NCI-H128 (cell line): ENCODE results near the gene FBXO48.

Source experiments
- DNase-seq: peaks from one replicate; lab custom pipeline; 2025; ENCODE audit not compliant: unreplicated experiment; lab: John Stamatoyannopoulos, UW

FBXO48 gene

DNA sequence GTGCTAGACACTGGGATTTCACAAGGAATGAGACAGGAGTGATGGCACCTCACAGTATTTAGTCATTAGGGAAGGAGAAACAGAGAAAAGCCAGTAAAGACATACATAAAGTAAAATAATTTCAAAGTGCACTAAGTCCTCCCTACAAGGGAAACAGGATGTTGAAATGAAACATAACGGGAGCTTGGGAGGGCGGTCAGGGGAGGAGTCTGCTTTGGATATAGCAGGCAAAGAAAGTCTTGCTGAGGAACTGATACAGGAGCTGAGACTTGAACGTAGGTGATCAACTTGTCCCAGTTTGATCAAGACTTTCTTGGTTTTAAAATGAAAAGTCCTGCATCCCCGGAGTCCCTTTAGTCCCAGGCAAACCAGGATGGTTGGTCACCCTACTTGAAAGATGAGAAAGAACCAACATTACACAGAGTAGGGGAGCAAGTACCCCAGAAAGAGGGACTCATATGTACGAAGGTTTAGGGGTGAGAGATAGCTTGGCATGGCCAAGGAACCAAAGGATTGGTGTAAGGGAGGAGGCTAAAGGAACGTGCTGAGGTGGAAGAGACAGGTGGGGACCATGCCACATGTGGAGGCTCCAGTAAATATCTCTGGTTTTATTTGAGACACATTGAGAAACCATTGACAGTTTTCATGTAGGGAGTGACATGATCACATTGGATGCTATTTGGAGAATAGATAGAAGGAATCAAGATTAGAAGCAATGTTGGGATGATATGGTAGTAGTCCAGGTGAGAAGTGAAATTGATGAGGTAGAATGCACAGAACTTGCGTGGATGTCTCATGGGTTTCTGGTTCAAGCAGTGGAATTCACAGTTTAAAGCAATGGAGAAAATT lies 28.4 kb downstream of the FBXO48 start:
- DNase-seq = no peak

GRCh38 chr2:68436270-68436669 lies 30.8 kb downstream of the FBXO48 start:
- no peak for DNase-seq

- no peak for DNase-seq
Observed at GRCh38 chr2:68435615-68436014, 31.5 kb downstream of the FBXO48 start.

DNA sequence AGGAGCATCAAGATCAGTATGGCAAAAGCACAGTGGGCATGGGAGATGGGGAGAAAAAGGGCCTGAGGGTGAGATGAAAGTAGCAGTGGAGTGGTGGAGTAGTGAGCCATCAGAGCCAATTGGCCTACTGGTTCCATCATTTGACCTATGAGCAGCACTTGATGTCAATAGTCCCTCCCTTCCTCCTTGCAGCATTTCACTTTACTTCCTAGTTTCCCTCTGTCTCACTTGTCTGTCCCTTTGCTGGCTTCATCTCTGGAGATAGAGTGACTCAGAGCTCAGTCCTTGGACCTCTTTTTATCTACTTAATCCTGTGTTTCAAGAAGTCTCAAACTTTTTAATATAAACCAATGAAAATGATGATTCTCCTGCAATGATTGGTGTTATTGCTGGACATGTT lies 32.1 kb downstream of the FBXO48 start:
- no peak for DNase-seq

GRCh38 chr2:68432696-68433658 lies 34.1 kb downstream of the FBXO48 start:
- no peak for DNase-seq

- DNase-seq = no peak
Observed at GRCh38 chr2:68431316-68431972, 35.6 kb downstream of the FBXO48 start.

GRCh38 chr2:68429311-68429826 lies 37.7 kb downstream of the FBXO48 start:
- no peak for DNase-seq

DNA sequence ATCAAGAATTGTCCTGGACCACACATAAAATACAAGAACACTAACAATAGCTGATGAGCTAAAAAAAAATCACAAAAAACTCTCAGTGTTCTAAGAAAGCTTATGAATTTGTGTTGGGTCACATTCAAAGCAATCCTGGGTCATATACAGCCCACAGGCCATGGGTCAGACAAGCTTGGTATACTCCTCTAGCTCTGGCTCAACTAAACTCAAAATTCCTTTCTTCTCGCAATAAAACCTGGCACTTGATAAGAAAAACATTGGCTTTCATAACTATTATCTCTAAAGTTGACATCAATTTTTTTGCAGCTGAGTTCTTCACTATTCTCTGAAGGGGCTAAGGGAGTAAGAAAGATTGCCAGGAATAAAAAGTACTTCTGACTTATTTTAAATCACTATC lies 38.3 kb downstream of the FBXO48 start:
- DNase-seq = no peak

DNA sequence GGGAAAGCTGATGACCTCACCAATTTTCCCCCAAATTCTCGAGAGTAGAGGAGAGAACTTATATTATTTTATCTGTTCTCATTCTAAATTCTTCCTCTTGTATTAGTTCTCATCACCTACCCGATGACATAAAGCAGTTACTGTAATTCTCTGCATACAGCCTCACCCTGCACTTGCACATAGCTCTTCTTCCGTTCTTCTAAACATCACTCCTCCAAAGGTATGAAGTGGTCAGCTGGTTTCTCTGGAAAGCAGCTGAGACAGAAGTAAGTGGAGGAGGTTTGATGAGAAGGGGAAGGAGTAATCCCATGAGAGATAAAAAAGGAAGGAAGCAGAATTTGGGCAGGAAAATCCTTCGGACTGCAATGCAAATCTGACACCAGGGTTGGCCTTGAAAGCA lies 39.0 kb downstream of the FBXO48 start:
- no peak for DNase-seq

- DNase-seq = no peak
Observed at GRCh38 chr2:68426848-68427579, 40.1 kb downstream of the FBXO48 start.

GRCh38 chr2:68426446-68426845 lies 40.6 kb downstream of the FBXO48 start:
- DNase-seq = no peak

GRCh38 chr2:68425503-68425902 lies 41.6 kb downstream of the FBXO48 start:
- no peak for DNase-seq

DNA sequence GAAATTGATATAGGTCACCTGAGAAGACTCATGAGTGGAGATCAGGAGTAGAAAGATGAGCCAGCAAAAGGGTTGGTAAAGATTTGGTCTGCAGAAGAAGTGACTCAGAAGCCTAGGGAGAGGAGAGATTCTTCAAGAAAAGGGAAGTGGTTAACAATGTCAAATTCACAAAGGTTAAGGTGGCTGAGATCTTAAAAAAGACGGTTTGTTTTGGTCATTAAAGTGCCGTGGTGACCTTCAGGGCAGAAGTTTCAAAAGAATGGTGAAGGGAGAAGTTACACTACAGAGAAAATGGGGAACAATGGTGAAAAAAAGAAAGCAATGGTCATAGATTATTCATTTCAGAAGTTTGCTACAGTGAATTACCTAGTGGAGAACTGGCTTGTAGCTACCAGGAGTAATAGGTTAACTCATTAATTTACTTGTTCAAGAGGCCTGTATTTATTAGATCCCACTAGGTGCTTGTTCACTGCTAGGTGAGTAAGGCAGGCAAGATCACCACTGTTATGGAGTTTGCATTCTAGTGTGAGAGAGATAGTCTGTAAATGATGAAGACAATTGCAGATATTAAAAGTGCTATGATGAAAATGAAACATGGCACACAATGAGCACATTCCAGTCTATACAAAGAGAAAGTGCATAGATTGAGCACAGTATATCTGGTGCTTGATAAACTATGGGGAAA lies 43.0 kb downstream of the FBXO48 start:
- DNase-seq = no peak

- DNase-seq = no peak
Observed at GRCh38 chr2:68420254-68420910, 46.7 kb downstream of the FBXO48 start.

DNA sequence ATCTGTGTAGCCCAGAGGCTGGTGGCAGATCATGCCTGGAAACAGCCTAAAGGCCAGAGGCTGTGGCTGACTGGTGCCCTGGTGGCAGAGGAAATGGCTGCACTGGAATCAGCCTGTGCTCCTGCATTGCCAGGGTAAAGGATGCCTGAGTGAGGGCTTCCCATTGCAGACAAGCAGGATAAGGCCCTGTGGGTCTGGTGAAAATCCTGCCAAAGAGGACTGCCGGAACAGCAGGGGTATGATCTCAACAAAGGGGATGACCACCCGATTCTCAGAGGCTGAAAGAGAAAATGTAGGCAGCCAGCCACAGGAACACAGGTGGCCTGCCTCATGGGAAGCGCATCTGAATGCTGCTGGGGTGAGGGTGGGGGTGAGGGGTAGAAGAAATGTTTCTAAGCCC lies 48.2 kb downstream of the FBXO48 start:
- DNase-seq = no peak

- no peak for DNase-seq
Observed at GRCh38 chr2:68418419-68418818, 48.7 kb downstream of the FBXO48 start.

GRCh38 chr2:68417926-68418325 lies 49.2 kb downstream of the FBXO48 start:
- no peak for DNase-seq

DNA sequence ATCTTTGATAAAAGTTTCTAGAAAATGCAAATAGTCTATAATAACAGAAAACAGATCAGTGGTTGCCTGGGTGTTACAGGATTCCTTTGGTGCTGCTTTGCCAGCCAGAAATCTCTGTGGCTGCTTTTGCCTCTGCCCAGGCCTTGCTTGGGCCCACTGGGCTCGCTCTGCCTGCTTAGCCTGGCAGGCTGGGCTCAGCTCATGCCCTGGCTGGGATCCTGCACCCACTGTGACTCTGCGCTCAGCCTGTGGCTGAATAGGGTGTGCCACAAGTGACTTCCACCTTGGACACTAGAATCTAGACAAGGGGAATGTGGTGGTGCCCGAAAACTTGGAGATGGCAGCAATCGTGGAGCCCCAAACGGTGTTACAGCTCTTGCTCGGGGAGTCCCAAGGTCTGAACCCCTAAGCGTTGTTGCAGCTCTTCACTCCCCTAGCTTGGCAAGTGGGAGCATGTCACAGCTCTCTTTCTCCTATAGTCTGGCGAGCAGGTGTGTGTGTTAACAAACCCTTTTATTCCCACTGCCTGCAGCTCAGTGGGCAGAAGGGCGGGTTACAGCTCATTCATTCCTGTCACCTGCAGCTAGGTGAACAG lies 50.9 kb downstream of the FBXO48 start:
- DNase-seq = no peak

DNA sequence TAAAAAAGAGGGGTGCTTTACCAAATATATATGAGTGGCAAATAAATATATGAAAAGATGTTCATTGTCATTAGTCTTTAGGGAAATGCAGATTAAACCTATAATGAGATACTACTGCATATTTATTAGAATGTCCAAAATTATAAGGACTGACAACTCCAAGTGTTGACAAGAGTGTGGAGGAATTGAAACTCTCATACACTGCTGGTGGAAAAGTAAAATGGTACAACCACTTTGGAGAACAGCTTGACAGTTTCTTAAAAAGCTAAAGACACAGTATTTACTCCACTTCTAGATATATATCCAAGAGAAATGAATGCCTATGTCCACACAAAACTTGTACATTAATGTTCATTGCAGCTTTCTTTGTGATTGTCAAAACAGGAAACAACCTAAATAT lies 51.6 kb downstream of the FBXO48 start:
- DNase-seq = no peak
